AG04449 (cell line): ENCODE results near the gene IKZF2.
A peak's percentile ranks its signal among the peaks of the same experiment; 100 is the strongest.

Source experiments
- CTCF ChIA-PET: fragments of 350-600 bp; formaldehyde crosslinking; extraction: SDS; loops from one replicate; lab custom pipeline; 2021; ENCODE audit warnings: antibody characterized with exemption; lab: Yijun Ruan, JAX
- POLR2A ChIA-PET: fragments of 400-600, 350-600 bp; formaldehyde crosslinking; extraction: SDS; loops from one replicate; lab custom pipeline; 2020; ENCODE audit warnings: antibody characterized with exemption, inconsistent platforms; lab: Yijun Ruan, JAX
- DNase-seq: peaks from one replicate; pipeline ENCODE4 v3.0.0-alpha.2; 2010; ENCODE audit warnings: low read depth, low spot score
- H3K4me3 ChIP-seq: 2 replicates; pipeline ENCODE4 v1.5.1; 2011; ENCODE audit warnings: low read depth, mild to moderate bottlenecking, control low read depth, low read length
- CTCF ChIP-seq: IDR thresholded peaks from one replicate; pipeline ENCODE4 v1.5.1; 2011; ENCODE audit warnings: mild to moderate bottlenecking, moderate library complexity, low read length, control low read depth, inconsistent platforms; ENCODE audit not compliant: insufficient read depth; ENCODE audit errors: missing control alignments

Gene IKZF2

GRCh38 chr2:212977152-212977551 lies 174.3 kb downstream of the IKZF2 start:
- DNase-seq: no peak
- H3K4me3 ChIP-seq: no peak overlapping the region
- POLR2A ChIA-PET: interaction anchor here (0.6 kb wide), 1 partner anchor 42 kb away, joined by 4 read pairs; no protein-coding TSS in a partner anchor
- TF ChIP-seq CTCF: no peak
- CTCF ChIA-PET: interaction anchor here (0.8 kb wide), 1 partner anchor 23 kb away, joined by 3 read pairs; no protein-coding TSS in a partner anchor

- no peak for TF ChIP-seq CTCF
- ChIA-PET CTCF (interaction anchor here (1.6 kb wide), 1 partner anchor 13 kb away, joined by 7 read pairs; no protein-coding TSS in a partner anchor), POLR2A (interaction anchor here (0.5 kb wide), 1 partner anchor 20 kb away, joined by 3 read pairs; no protein-coding TSS in a partner anchor)
- no peak for DNase-seq
- no peak overlapping the region for H3K4me3 ChIP-seq
Observed at GRCh38 chr2:212975333-212975732, 176.1 kb downstream of the IKZF2 start.

- TF ChIP-seq CTCF: no peak
- H3K4me3 ChIP-seq: no peak overlapping the region
- ChIA-PET POLR2A (no interaction called here), CTCF (interaction anchor here (1.6 kb wide), 1 partner anchor 14 kb away, joined by 7 read pairs; no protein-coding TSS in a partner anchor)
- DNase-seq: no peak
Observed at GRCh38 chr2:212974692-212975091, 176.7 kb downstream of the IKZF2 start.

GRCh38 chr2:212973347-212973746 lies 178.1 kb downstream of the IKZF2 start:
- no peak overlapping the region for H3K4me3 ChIP-seq
- TF ChIP-seq CTCF: no peak
- no peak for DNase-seq
- CTCF ChIA-PET: interaction anchor here (1.0 to 1.5 kb wide), 2 partner anchors 10 to 20 kb away, joined by 3 to 4 read pairs; no protein-coding TSS in a partner anchor
- POLR2A ChIA-PET: no interaction called here

- H3K4me3 ChIP-seq: no peak overlapping the region
- DNase-seq: peak; percentile 62
- TF ChIP-seq CTCF: no peak
- POLR2A ChIA-PET: no interaction called here
- CTCF ChIA-PET: interaction anchor here (0.6 to 1.3 kb wide), 4 partner anchors 18 to 284 kb away, joined by 3 read pairs; no protein-coding TSS in a partner anchor
Observed at GRCh38 chr2:212970132-212970531, 181.3 kb downstream of the IKZF2 start.

GRCh38 chr2:212968284-212969081 lies 182.9 kb downstream of the IKZF2 start:
- POLR2A ChIA-PET: interaction anchor here (0.6 kb wide), 1 partner anchor 182 kb away, joined by 3 read pairs; no protein-coding TSS in a partner anchor
- TF ChIP-seq CTCF: no peak
- CTCF ChIA-PET: interaction anchor here (1.0 to 1.3 kb wide), 3 partner anchors 10 to 16 kb away, joined by 3 read pairs; no protein-coding TSS in a partner anchor
- H3K4me3 ChIP-seq: no peak overlapping the region
- no peak for DNase-seq
